HepG2 (cell line): Measurements from ENCODE around the gene RMND5A. TPM values are rescaled to one million over a fixed set of nuclear protein-coding genes. Genes with fewer than 3 reads are reported as not detected.
A peak's percentile ranks its signal among the peaks of the same experiment; 100 is the strongest.

Experiments used
- AHDC1 ChIP-seq: sonication (generic); formaldehyde crosslinking; IDR thresholded peaks from 2 replicates; pipeline ENCODE4 v1.5.1; 2020; ENCODE audit warnings: mild to moderate bottlenecking, missing genetic modification reagents, borderline replicate concordance
- DNMT3B ChIP-seq: conservative IDR thresholded peaks from 2 replicates; pipeline ENCODE4 v1.6.1; 2016; ENCODE audit warnings: missing biosample characterization, control low read depth
- E2F5 ChIP-seq: sonication (generic); formaldehyde crosslinking; conservative IDR thresholded peaks from 2 replicates; pipeline ENCODE4 v1.4.0; 2020; ENCODE audit warnings: missing genetic modification reagents
- EEA1 ChIP-seq: sonication (generic); formaldehyde crosslinking; IDR thresholded peaks from 2 replicates; pipeline ENCODE4 v1.5.1; 2020; ENCODE audit warnings: mild to moderate bottlenecking, missing genetic modification reagents, borderline replicate concordance
- GFI1 ChIP-seq: sonication (generic); formaldehyde crosslinking; IDR thresholded peaks from 2 replicates; pipeline ENCODE4 v1.5.0; 2020; ENCODE audit warnings: missing genetic modification reagents, mild to moderate bottlenecking, borderline replicate concordance
- MAX ChIP-seq: IDR thresholded peaks from 2 replicates; pipeline ENCODE4 v1.6.1; 2012; ENCODE audit warnings: inconsistent platforms
- NFYB ChIP-seq: sonication (generic); formaldehyde crosslinking; IDR thresholded peaks from 2 replicates; pipeline ENCODE4 v1.4.0; 2020; ENCODE audit warnings: missing genetic modification reagents
- TEF ChIP-seq: sonication (generic); formaldehyde crosslinking; IDR thresholded peaks from 2 replicates; pipeline ENCODE4 v1.5.0; 2020; ENCODE audit warnings: missing genetic modification reagents
- ZBTB34 ChIP-seq: sonication (generic); formaldehyde crosslinking; IDR thresholded peaks from 2 replicates; pipeline ENCODE4 v1.8.0; 2022; ENCODE audit warnings: mild to moderate bottlenecking, missing genetic modification reagents
- ZIK1 ChIP-seq: sonication (generic); formaldehyde crosslinking; IDR thresholded peaks from 2 replicates; pipeline ENCODE4 v1.5.0; 2020; ENCODE audit warnings: mild to moderate bottlenecking, low read depth, missing genetic modification reagents, borderline replicate concordance
- ZNF142 ChIP-seq: sonication (generic); formaldehyde crosslinking; IDR thresholded peaks from 2 replicates; pipeline ENCODE4 v1.4.0; 2020; ENCODE audit warnings: missing genetic modification reagents
- ZNF251 ChIP-seq: sonication (generic); formaldehyde crosslinking; IDR thresholded peaks from 2 replicates; pipeline ENCODE4 v1.9.0; 2021; ENCODE audit warnings: mild to moderate bottlenecking, missing genetic modification reagents
- ZNF850 ChIP-seq: sonication (generic); formaldehyde crosslinking; conservative IDR thresholded peaks from 2 replicates; pipeline ENCODE4 v1.9.0; 2021; ENCODE audit warnings: mild to moderate bottlenecking, missing genetic modification reagents
- polyA plus RNA-seq, 8 experiments: library from polyadenylated mRNA; depleted of rRNA in 3 of 8; stranded (reverse) in 7 of 8; unstranded in 1 of 8; fragments of >200 nt; fragmentation: Illumina TruSeq in 4 of 8; extraction: Trizol in 4 of 8; gene quantifications; 2 replicates each; pipeline versions ENCODE4 v1.2.1 to v1.2.3, GENCODE V29; 2011 to 2016; ENCODE audit warnings: low read depth in 4 of 8, missing spikeins in 1 of 8, mixed read lengths in 1 of 8; ENCODE audit not compliant: insufficient read depth in 1 of 8
- total RNA-seq, 5 experiments: library from RNA; depleted of rRNA; stranded (reverse); fragments of >200 nt; fragmentation: Illumina TruSeq; extraction: Trizol; gene quantifications; 2 replicates each; pipeline ENCODE4 v1.2.3, GENCODE V29; 2016; ENCODE audit warnings: low read depth in 1 of 5

The RMND5A gene
- total and polyA plus RNA-seq, 2 of the 13 experiments (the other 11 are each of a cell fraction or from before 2014, with no cell fraction given), result 31.0 to 66.4 TPM

GRCh38 chr2:86807133-86807467 lies 87.0 kb downstream of the RMND5A start (continued):
- TF ChIP-seq AHDC1 (CRISPR knock-in tag) (no peak), MAX (no peak), ZNF850 (no peak), ZNF251 (CRISPR knock-in tag) (no peak), E2F5 (no peak), GFI1 (peak; percentile 76), NFYB (CRISPR knock-in tag) (no peak), EEA1 (CRISPR knock-in tag) (no peak), ZIK1 (CRISPR knock-in tag) (no peak), TEF (no peak), DNMT3B (CRISPR knock-in tag) (peak; percentile 67; the same call in 1 of the 2 replicates), ZNF142 (CRISPR knock-in tag) (no peak), ZBTB34 (CRISPR knock-in tag) (no peak)
